ENCODE data around the gene SMYD3. TPM values are rescaled to one million over a fixed set of nuclear protein-coding genes. Genes with fewer than 3 reads are reported as not detected.
A peak's percentile ranks its signal among the peaks of the same experiment; 100 is the strongest.

SMYD3 gene
- total RNA-seq, 2 experiments from 2014 or later: 22.6 to 27.0 TPM

DNA sequence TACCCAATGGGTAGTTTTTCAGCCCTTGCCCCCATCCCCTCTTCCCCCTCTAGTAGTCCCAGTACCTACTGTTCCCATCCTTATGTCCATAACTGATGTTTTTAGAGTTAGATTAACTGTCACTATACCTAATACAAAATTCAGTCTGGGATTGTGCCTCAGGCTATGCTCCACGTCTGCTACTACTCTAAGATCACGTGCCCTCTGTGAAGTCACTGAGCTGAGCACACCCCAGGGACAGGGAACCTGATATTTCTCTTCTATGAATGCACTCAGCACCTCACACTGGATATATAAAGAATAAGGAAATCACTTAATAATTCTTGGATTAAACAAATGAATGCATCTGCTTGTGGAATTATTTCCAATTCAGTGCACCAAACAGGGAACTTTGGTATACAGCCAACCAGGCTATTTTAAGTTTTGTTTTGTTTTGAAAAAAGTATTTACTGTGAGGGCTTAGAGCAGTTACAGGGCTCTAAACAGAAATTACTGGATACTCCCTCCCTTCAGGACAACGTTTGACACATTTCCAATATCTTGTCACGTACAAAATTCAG is 307.9 kb downstream of the SMYD3 start:
- Mint-ChIP-seq H3K27me3 (no peaks in the 10 kb centered on the region), H3K36me3 (no peaks in the 10 kb centered on the region), H3K9me3 (no peaks in the 10 kb centered on the region), H3K4me1 (no peaks in the 10 kb centered on the region), H3K4me3 (no peak overlapping the region), H3K27ac (no peak overlapping the region)
- POLR2A ChIA-PET: no interaction called here
- DNase-seq (no peak), ATAC-seq (ENCODE audit: low read depth) (no peak)

DNA sequence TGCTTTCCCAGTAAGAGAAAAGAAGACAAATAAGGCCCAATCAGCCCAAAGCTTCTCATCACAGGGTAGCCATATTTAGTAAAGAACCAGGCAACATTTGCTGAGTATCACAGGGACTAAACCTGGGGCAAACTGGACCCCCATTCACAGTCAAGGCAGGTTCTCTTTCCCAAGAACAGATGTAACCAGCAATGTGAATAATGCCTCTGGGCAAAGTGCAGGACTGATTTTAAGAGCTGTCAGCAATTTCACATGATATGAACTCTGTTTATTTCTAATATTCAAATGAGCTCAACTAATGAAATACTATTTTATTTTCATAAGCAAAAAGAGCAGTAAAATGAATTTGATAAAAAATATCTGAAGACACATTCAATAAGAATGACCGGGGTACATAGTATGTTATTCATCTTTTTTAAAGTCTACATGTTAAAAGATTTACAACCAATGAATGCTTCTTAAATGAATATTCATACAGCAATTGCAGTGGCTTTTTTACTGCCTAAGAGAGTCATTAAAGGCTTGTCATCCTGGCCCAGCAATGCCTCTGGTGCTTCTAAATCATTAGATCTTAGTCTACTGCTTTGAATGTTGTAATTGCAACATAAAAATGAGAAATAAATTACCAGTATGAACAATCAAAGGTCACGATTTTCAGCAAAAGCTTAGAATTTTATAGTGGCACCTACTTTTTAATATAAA is 308.8 kb downstream of the SMYD3 start:
- Mint-ChIP-seq H3K4me1 (no peaks in the 10 kb centered on the region), H3K27ac (no peak overlapping the region), H3K9me3 (no peaks in the 10 kb centered on the region), H3K27me3 (no peaks in the 10 kb centered on the region), H3K4me3 (no peak overlapping the region), H3K36me3 (no peaks in the 10 kb centered on the region)
- DNase-seq (no peak), ATAC-seq (ENCODE audit: low read depth) (no peak)
- POLR2A ChIA-PET: no interaction called here

DNA sequence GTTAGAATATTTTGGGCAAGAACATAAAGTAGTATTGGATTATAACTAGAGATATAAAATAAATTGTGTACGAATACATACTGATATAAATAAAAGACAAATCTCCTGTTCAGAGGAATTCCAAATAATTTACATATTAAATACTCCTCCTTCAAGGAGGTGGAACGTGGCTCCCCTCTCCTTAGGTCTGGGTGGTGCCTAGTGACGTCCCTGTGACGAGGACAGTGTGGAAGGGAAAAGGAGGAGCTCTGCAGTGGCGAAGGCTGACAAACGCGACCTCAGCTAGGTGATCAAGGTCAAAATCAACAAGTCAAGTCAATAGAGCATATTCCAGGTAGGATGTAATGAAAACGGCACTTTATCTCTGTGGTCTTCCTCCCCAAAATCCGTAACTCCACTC is 310.0 kb downstream of the SMYD3 start:
- Mint-ChIP-seq H3K9me3 (no peaks in the 10 kb centered on the region), H3K4me1 (no peaks in the 10 kb centered on the region), H3K27me3 (no peaks in the 10 kb centered on the region), H3K36me3 (no peaks in the 10 kb centered on the region), H3K27ac (no peak overlapping the region), H3K4me3 (no peak overlapping the region)
- no peak for DNase-seq
- POLR2A ChIA-PET: no interaction called here
- no peak for ATAC-seq (ENCODE audit: low read depth)

DNA sequence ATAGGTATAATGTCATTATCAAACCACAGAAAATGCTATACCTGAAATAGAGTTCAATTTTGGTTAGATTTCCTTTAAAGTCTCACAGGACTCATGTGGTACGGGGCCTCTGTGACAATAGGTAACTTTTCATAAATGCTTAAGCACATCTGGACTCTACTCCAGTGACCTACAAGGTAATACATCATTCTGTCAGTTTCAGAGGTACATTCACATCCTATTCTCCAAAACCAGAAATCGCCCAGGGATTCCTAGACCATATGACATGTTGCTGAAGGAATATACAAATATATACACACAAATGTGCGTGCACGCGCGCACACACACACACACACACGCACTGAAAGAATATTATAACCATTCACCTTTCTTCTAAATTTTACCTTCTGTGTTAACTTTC is 311.8 kb downstream of the SMYD3 start:
- Mint-ChIP-seq H3K27ac (no peak overlapping the region), H3K36me3 (peaks cover 3% of the 10 kb centered on the region), H3K9me3 (no peaks in the 10 kb centered on the region), H3K27me3 (no peaks in the 10 kb centered on the region), H3K4me3 (no peak overlapping the region), H3K4me1 (no peaks in the 10 kb centered on the region)
- ATAC-seq (ENCODE audit: low read depth) (no peak), DNase-seq (no peak)
- POLR2A ChIA-PET: no interaction called here

DNA sequence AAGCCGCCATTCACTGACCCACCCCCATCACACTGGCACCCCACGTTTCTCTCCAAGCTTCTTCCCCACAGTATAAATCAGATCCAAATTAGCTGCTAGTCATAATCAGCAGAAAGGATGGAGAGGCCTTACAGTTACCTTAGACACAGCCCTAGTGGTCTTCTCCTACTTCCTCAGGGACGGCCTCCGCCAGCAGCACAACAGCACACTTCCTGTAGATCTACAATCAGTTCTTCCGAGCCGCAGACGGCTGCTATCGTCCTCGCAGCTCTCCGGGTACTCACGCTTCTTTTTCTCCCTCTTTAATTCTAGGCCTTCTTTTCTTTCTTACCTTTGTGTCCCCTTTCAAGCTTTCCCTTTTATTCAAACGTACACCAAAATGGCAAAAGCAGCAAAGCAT is 313.5 kb downstream of the SMYD3 start:
- no peak overlapping the region for H3K4me3 Mint-ChIP-seq
- no peak for DNase-seq
- H3K27ac Mint-ChIP-seq: no peak overlapping the region
- H3K4me1 Mint-ChIP-seq: no peaks in the 10 kb centered on the region
- H3K27me3 Mint-ChIP-seq: no peaks in the 10 kb centered on the region
- POLR2A ChIA-PET: no interaction called here
- ATAC-seq (ENCODE audit: low read depth): no peak
- H3K36me3 Mint-ChIP-seq: peaks cover 3% of the 10 kb centered on the region
- H3K9me3 Mint-ChIP-seq: no peaks in the 10 kb centered on the region

DNA sequence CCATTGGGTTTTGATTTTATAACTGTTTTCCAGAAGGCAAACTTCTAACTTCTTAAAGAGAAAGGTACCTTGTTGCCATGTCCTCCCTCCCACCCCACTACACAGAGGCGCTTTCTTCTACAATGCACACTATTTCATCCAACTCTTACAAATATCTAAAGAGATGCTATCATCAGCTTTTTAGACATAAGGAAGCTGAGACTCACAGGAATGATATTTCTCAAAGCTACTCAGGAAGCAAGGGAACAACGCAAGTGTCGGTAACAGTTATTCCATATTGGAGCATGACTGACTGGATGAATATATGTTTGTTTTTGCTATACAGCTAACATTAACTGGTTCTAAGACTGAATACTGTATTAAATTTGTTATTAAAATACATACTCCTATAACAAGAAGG is 318.0 kb downstream of the SMYD3 start:
- H3K4me3 Mint-ChIP-seq: no peak overlapping the region
- H3K36me3 Mint-ChIP-seq: peaks cover 3% of the 10 kb centered on the region
- ATAC-seq (ENCODE audit: low read depth): no peak
- POLR2A ChIA-PET: no interaction called here
- no peak for DNase-seq
- H3K27ac Mint-ChIP-seq: no peak overlapping the region
- no peaks in the 10 kb centered on the region for H3K27me3 Mint-ChIP-seq
- H3K4me1 Mint-ChIP-seq: no peaks in the 10 kb centered on the region
- no peaks in the 10 kb centered on the region for H3K9me3 Mint-ChIP-seq

DNA sequence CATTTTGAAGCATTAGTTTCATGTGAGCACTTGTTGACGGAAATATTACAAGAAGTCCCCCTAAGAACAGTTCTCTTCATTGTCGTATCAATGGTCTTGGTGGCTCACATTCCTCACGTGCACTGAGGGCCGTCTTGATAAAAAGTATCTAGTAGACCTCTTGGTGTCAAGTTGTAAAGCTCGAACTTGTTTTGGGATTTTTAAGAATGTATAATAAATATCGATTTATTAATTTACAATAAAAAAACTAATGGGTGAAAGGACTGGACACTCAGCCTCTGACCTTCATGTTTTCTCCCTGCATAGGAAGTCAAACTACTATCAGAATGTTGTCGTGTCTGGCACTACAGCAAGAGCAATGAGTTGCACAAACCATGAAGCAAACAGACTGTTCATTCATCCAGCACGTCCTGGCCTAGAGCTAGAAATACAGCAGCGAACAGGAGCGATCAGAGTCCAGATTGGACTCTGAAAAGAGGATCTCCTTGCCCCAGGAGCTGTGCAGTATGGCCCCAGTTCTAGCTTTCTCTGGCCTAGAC is 319.2 kb downstream of the SMYD3 start:
- no peaks in the 10 kb centered on the region for H3K9me3 Mint-ChIP-seq
- no peaks in the 10 kb centered on the region for H3K4me1 Mint-ChIP-seq
- no peak overlapping the region for H3K4me3 Mint-ChIP-seq
- ATAC-seq (ENCODE audit: low read depth): no peak
- POLR2A ChIA-PET: no interaction called here
- H3K36me3 Mint-ChIP-seq: peaks cover 3% of the 10 kb centered on the region
- H3K27ac Mint-ChIP-seq: no peak overlapping the region
- no peak for DNase-seq
- H3K27me3 Mint-ChIP-seq: no peaks in the 10 kb centered on the region

DNA sequence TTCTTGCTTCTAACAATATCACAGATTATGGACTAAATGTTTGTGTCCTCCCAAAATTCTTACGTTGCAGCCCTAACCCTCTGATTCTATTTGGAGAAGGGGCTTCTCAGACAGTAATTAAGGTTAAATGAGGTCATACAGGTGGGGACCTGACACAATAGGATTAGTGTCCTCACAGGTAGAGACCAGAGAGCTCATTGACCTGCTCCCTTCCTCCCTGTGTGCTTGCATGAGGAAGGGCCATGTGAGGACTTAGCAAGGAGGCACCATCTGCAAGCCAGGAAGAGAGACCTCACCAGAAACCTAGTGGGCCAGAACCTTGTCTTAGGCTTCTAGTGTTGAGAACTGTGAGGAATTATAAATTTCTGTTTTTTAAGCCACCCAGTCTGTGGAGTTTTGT is 322.6 kb downstream of the SMYD3 start:
- no peak overlapping the region for H3K4me3 Mint-ChIP-seq
- H3K27me3 Mint-ChIP-seq: no peaks in the 10 kb centered on the region
- DNase-seq (no peak), ATAC-seq (ENCODE audit: low read depth) (no peak)
- H3K27ac Mint-ChIP-seq: no peak overlapping the region
- no peaks in the 10 kb centered on the region for H3K9me3 Mint-ChIP-seq
- peaks cover 12% of the 10 kb centered on the region for H3K36me3 Mint-ChIP-seq
- H3K4me1 Mint-ChIP-seq: peaks cover 7% of the 10 kb centered on the region
- POLR2A ChIA-PET: no interaction called here

DNA sequence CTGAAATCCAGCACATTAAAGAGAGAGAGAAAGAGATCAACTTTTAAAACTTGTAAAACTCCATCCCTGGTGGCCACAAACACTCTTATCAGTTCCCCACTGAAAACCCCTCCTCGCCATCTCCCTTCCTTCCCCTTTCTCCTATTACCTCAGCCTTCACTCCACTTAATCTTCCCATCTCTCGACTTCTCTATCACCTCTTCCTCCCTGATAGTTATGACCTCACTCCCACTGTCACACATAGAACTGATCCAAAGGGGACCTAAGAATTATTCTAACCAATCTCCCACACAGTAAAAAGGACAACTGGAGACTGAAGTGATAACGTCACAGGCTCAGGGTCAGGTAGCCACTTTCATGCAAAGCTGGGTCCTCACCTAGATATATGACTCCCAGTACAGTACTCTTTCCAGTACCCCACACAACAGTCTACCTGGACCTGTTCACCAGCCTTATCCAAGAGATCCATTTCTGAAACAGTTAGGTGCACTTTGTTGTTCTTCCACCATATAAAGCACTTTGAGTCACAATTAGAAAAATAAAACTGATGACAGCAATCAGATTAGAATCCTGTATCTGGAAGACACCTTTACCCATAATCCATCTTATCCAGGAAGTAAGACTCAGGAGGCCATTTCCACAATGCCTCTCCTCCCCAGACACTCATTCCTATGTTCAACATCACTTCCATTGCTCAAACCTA is 324.8 kb downstream of the SMYD3 start:
- H3K27ac Mint-ChIP-seq: no peak overlapping the region

DNA sequence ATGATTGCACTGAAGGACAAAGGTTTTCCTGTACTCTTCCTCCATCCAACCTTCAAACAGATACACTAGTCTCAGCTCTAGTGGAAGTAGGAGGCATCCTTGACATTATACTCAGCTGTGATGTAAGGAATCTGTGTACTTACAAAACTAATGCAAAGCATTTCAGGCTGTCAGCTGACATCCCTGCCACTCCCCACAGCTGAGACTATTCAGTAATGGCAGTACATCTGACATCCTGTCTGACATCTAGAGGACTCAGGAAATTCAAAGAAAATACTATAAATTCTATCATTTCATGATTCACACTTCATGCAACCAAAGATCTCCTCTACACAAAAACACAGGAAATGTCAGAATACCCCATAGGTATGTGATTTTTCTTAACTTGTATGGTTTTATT is 325.8 kb downstream of the SMYD3 start:
- Mint-ChIP-seq H3K36me3 (peaks cover 16% of the 10 kb centered on the region), H3K27ac (no peak overlapping the region), H3K27me3 (no peaks in the 10 kb centered on the region), H3K9me3 (no peaks in the 10 kb centered on the region), H3K4me3 (no peak overlapping the region), H3K4me1 (peaks cover 11% of the 10 kb centered on the region)
- DNase-seq (no peak), ATAC-seq (ENCODE audit: low read depth) (peak; percentile 66)
- POLR2A ChIA-PET: no interaction called here

More for the DNA sequence above, 324.8 kb downstream of the SMYD3 start:
- ATAC-seq (ENCODE audit: low read depth) (no peak), DNase-seq (no peak)
- H3K9me3 Mint-ChIP-seq: no peaks in the 10 kb centered on the region
- no peak overlapping the region for H3K4me3 Mint-ChIP-seq
- POLR2A ChIA-PET: no interaction called here
- H3K36me3 Mint-ChIP-seq: peaks cover 14% of the 10 kb centered on the region
- H3K4me1 Mint-ChIP-seq: peaks cover 11% of the 10 kb centered on the region
- H3K27me3 Mint-ChIP-seq: no peaks in the 10 kb centered on the region

DNA sequence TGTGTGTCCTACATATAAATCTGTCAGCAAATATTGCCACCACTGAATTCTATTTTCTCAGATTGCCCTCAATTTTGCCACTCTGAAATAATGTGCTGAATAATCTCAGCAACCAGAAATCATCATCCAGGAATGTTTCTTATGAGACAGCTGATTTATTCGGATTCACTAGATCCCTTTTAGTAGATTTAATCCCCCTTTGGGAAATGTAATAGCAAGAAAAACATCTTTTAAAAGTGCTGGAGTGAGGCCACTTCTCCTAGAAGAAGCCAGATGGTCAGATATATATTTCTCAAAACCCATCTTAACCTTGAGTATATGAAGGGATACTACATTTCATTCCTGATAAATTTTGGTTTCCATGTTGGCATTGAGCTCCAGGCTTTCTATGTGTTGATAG is 327.7 kb downstream of the SMYD3 start:
- no peak for DNase-seq
- Mint-ChIP-seq H3K9me3 (no peaks in the 10 kb centered on the region), H3K4me3 (no peak overlapping the region), H3K36me3 (peaks cover 16% of the 10 kb centered on the region), H3K27me3 (no peaks in the 10 kb centered on the region), H3K27ac (no peak overlapping the region), H3K4me1 (peaks cover 11% of the 10 kb centered on the region)
- ATAC-seq (ENCODE audit: low read depth): no peak
- POLR2A ChIA-PET: no interaction called here

DNA sequence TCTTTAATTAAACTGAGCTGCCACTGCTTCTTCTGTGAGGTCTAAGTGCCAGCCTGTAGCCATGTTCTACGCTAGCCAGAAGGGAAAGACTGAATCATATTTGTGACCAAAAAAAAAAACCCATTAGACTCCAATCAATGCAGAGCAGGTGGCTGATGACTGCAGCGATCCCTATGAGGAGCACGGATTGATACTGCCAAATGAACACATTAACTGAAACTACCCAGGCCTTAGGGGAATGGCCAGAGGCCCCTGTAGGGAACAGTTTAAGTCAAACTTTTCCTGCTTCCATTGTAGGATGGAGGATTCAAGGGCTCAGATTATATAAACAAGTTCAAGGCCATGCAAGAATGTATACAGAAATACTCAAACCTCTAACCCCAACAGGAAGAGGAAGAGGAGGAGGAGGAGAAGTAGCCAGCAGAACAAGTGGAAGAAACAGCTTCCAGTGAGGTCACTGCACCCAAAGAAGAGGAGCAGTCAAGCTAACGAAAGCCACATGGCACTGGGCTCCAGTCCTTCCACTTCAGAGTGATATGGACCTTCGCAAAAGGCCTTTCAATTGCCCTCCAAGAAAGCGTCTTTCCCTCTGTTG is 328.3 kb downstream of the SMYD3 start:
- ATAC-seq (ENCODE audit: low read depth): no peak
- H3K4me3 Mint-ChIP-seq: no peak overlapping the region
- peaks cover 11% of the 10 kb centered on the region for H3K4me1 Mint-ChIP-seq
- POLR2A ChIA-PET: no interaction called here
- no peaks in the 10 kb centered on the region for H3K27me3 Mint-ChIP-seq
- no peaks in the 10 kb centered on the region for H3K9me3 Mint-ChIP-seq
- H3K36me3 Mint-ChIP-seq: peaks cover 16% of the 10 kb centered on the region
- H3K27ac Mint-ChIP-seq: no peak overlapping the region
- DNase-seq: no peak

DNA sequence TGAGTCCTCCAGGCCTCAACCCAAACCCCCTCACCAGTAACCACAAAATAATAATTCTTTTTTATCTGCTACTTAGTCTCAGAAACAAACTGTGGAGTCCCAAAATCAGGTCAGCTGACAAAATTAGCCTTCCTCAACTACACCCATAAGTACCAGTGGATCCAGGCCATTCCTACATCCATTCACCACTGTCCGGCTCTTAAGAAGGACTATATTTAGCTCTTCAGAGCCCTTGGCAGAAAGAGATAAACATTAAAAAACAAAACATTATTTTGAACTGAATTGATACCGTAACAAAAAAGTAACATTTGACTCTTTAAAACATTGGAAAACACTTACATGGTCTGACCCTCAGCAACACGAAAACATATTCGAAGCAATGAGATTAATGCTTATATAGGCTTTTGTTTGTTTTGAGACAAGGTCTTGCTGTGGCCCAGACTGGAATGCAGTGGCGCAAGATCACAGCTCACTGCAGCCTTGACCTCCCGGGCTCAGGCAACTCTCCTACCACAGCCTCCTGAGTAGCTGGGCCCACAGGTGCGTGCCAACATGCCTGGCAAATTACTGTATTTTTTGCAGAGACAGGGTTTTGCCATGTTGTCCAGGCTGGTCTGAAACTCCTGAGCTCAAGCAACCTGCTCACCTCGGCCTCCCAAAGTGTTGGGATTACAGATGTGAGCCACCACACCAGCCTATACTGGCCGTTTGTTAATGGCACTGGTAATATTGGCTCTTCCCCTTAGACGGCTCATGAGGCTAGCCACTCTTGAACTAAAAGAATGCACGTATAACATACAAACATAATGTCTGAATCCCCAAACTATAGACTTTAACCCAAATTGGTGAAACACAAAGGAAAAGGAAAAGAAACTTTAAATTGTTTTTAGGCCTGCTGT is 330.7 kb downstream of the SMYD3 start:
- no peak for DNase-seq
- peaks cover 5% of the 10 kb centered on the region for H3K4me1 Mint-ChIP-seq
- H3K9me3 Mint-ChIP-seq: no peaks in the 10 kb centered on the region
- H3K36me3 Mint-ChIP-seq: peaks cover 8% of the 10 kb centered on the region
- ATAC-seq (ENCODE audit: low read depth): no peak
- POLR2A ChIA-PET: no interaction called here
- no peak overlapping the region for H3K4me3 Mint-ChIP-seq
- H3K27me3 Mint-ChIP-seq: no peaks in the 10 kb centered on the region
- no peak overlapping the region for H3K27ac Mint-ChIP-seq

Data from activated naive CD8-positive, alpha-beta T cell treated with anti-CD3 and anti-CD28 coated beads, Interleukin-2, amount 10 ng/mL, durations not matched to agents 7 days and 5 days (primary cell).